Breast epithelium (tissue), 4 donors: ENCODE data around the gene DYNLRB1. TPM values are rescaled to one million over a fixed set of nuclear protein-coding genes. Genes with fewer than 3 reads are reported as not detected.

Experiments
- DNase-seq, 2 donors: peaks; one replicate each; pipeline ENCODE4 v3.0.0-alpha.2; 2019; ENCODE audit warnings: low spot score in 2 of 2
- H3K27ac ChIP-seq, 2 donors: fragments of 200-600 bp; sonication (generic) in 1 of 2; one replicate each; pipeline ENCODE4 v1.5.1; 2016 to 2019; ENCODE audit warnings: mild to moderate bottlenecking in 1 of 2
- H3K27me3 ChIP-seq, 2 donors: fragments of 200-600 bp; sonication (generic) in 1 of 2; one replicate each; pipeline versions ENCODE4 v1.5.1 to v1.6.0; 2017 to 2019; ENCODE audit warnings: control low read depth in 1 of 2, mild to moderate bottlenecking in 1 of 2
- H3K36me3 ChIP-seq: fragments of 200-600 bp; one replicate; pipeline ENCODE4 v1.5.1; 2019
- H3K4me1 ChIP-seq, 2 donors: fragments of 200-600 bp; sonication (generic); one replicate each; pipeline ENCODE4 v1.5.1; 2016 to 2019; ENCODE audit warnings: control low read depth in 1 of 2
- H3K4me3 ChIP-seq, 3 donors: fragments of 200-600 bp; sonication (generic); 1 replicate in 2 of 3; 2 replicates in 1 of 3; pipeline ENCODE4 v1.5.1; 2016 to 2019; ENCODE audit warnings: mild to moderate bottlenecking in 3 of 3, moderate library complexity in 2 of 3
- H3K9me3 ChIP-seq, 2 donors: fragments of 200-600 bp; sonication (generic) in 1 of 2; one replicate each; pipeline ENCODE4 v1.5.1; 2016 to 2019; ENCODE audit warnings: control low read depth in 1 of 2
- POLR2A ChIP-seq: fragments of 450-650 bp; IDR thresholded peaks from one replicate; pipeline ENCODE4 v1.6.1; 2016; ENCODE audit warnings: antibody characterized with exemption, mild to moderate bottlenecking, moderate library complexity
- POLR2AphosphoS5 ChIP-seq, 3 donors: sonication (generic); formaldehyde crosslinking; IDR thresholded peaks; one replicate each; pipeline ENCODE4 v1.6.1; 2017; ENCODE audit warnings: antibody characterized with exemption in 3 of 3
- intact Hi-C: fragments of 100-400 bp; cut with DNase I; formaldehyde crosslinking; loops from one replicate; pipeline ENCODE4 v1.15.1; 2023; ENCODE audit warnings: low total_unique reads
- total RNA-seq, 3 donors: library from RNA; depleted of rRNA; stranded (reverse); fragments of >200 nt; gene quantifications; one replicate each; pipeline ENCODE4 v1.1.0, GENCODE V29; 2016
- TF ChIP-seq, protein P1 (sequence below), 3 donors: fragments of 450-650 bp; IDR thresholded peaks; one replicate each; pipeline ENCODE4 v1.5.1; 2016 to 2017; ENCODE audit warnings: antibody characterized with exemption in 3 of 3, mild to moderate bottlenecking in 3 of 3, moderate library complexity in 3 of 3

Gene DYNLRB1
- total RNA-seq, 3 donors from 2014 or later = 77.7 to 100.0 (median 98.1) TPM

DNA sequence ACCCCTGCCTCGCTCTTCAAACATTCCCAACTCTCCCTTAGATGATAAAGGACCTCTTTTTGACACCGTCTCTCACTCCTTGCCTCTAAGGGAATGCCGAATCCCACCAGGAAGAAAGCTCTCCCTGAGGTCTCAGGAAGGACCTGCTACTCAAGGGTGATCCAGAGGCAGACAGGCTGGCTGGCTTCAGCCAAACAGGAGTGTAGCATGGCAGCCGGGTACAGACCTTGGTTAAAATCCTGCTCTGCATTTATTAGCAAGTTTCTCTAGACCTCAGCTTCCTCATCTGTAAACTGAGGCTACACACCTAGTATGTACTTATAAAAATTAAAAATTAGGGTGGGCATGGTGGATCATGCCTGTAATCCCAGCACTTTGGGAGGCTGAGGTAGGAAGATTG lies 59.5 kb downstream of the DYNLRB1 start:
- no peak overlapping the region for H3K27ac ChIP-seq
- no peaks in the 10 kb centered on the region for H3K9me3 ChIP-seq
- TF ChIP-seq POLR2AphosphoS5 (IDR thresholded peaks at IDR 0.05) = no peak
- TF ChIP-seq POLR2A = no peak
- TF ChIP-seq, protein P1, sequence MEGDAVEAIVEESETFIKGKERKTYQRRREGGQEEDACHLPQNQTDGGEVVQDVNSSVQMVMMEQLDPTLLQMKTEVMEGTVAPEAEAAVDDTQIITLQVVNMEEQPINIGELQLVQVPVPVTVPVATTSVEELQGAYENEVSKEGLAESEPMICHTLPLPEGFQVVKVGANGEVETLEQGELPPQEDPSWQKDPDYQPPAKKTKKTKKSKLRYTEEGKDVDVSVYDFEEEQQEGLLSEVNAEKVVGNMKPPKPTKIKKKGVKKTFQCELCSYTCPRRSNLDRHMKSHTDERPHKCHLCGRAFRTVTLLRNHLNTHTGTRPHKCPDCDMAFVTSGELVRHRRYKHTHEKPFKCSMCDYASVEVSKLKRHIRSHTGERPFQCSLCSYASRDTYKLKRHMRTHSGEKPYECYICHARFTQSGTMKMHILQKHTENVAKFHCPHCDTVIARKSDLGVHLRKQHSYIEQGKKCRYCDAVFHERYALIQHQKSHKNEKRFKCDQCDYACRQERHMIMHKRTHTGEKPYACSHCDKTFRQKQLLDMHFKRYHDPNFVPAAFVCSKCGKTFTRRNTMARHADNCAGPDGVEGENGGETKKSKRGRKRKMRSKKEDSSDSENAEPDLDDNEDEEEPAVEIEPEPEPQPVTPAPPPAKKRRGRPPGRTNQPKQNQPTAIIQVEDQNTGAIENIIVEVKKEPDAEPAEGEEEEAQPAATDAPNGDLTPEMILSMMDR (IDR thresholded peaks at IDR 0.05) = no peak
- H3K27me3 ChIP-seq = no peaks in the 10 kb centered on the region
- intact Hi-C loops = no loop called here
- no peaks in the 10 kb centered on the region for H3K36me3 ChIP-seq
- no peak overlapping the region for H3K4me3 ChIP-seq
- no peak for DNase-seq
- no peaks in the 10 kb centered on the region for H3K4me1 ChIP-seq

DNA sequence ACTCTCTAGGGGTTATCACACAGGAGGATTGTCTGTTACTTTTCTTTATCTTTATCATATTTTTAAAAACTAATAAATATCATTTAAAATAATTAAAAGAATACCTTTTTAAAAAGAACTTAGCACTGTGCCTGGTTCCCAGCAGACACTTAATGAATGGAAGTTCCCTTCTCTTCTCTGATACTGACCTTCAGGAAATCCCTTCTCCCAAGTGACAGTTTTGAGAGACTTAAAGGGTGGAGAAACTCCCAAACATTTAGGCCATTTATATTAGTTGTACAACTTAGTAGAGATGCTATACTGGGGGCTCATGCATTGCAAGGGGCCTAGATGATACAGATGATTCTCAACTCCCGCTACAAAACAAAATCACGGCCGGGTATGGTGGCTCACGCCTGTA lies 60.8 kb downstream of the DYNLRB1 start:
- H3K9me3 ChIP-seq = no peaks in the 10 kb centered on the region
- intact Hi-C loops = no loop called here
- no peak overlapping the region for H3K27ac ChIP-seq
- no peak overlapping the region for H3K4me3 ChIP-seq
- no peaks in the 10 kb centered on the region for H3K36me3 ChIP-seq
- no peak for DNase-seq
- H3K4me1 ChIP-seq = no peaks in the 10 kb centered on the region
- no peaks in the 10 kb centered on the region for H3K27me3 ChIP-seq
- TF ChIP-seq POLR2A (no peak), POLR2AphosphoS5 (IDR thresholded peaks at IDR 0.05) (no peak)
- TF ChIP-seq, protein P1 (IDR thresholded peaks at IDR 0.05) = no peak

DNA sequence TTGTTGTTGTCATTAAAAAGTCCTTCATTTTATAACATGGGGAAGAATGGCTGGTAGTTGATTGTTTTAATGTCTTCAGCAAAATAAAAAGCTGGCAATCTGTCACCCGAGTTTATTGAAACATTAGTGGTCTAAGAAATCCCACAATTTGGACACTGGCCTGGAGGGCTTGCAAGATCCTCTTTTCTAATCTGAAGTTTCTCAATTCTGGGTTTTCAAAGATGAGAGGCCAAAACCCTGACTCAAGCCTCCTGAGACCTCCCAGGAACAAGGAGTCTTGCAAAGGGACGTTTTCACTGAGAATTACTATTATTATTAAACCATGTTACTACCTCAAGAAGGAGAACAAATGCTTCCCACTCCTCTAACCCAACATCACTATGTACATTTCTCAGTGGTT lies 61.8 kb downstream of the DYNLRB1 start:
- intact Hi-C loops = no loop called here
- H3K4me1 ChIP-seq = no peaks in the 10 kb centered on the region
- TF ChIP-seq POLR2A (no peak), POLR2AphosphoS5 (IDR thresholded peaks at IDR 0.05) (no peak)
- TF ChIP-seq, protein P1 (IDR thresholded peaks at IDR 0.05) = no peak
- no peaks in the 10 kb centered on the region for H3K9me3 ChIP-seq
- no peak overlapping the region for H3K4me3 ChIP-seq
- H3K27ac ChIP-seq = no peak overlapping the region
- DNase-seq = no peak
- H3K36me3 ChIP-seq = no peaks in the 10 kb centered on the region
- no peaks in the 10 kb centered on the region for H3K27me3 ChIP-seq

DNA sequence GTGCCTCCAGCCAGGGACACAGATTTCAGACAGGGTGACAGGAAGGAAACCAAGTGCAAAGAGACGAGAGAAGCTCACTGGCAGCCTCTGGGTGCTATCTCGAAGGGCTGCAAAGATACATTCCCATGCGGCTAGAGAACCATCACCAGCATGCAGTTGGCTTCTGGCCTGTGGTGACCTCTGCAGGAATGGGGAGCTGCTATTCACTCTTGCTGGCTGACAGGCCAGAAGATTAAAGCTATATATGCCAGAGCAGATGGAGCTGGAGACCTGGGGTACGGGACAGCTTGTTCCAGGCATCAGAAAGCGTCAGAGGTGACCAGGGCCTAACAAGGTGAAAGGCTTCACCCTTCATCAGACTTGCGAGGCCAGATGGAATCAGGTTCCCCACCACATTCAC lies 62.3 kb downstream of the DYNLRB1 start:
- Histone ChIP-seq H3K4me1 (no peaks in the 10 kb centered on the region), H3K36me3 (no peaks in the 10 kb centered on the region), H3K9me3 (no peaks in the 10 kb centered on the region), H3K27me3 (no peaks in the 10 kb centered on the region), H3K4me3 (no peak overlapping the region), H3K27ac (no peak overlapping the region)
- no peak for DNase-seq
- TF ChIP-seq POLR2AphosphoS5 (IDR thresholded peaks at IDR 0.05) (no peak), POLR2A (no peak)
- TF ChIP-seq, protein P1 (IDR thresholded peaks at IDR 0.05) = no peak
- intact Hi-C loops = no loop called here

DNA sequence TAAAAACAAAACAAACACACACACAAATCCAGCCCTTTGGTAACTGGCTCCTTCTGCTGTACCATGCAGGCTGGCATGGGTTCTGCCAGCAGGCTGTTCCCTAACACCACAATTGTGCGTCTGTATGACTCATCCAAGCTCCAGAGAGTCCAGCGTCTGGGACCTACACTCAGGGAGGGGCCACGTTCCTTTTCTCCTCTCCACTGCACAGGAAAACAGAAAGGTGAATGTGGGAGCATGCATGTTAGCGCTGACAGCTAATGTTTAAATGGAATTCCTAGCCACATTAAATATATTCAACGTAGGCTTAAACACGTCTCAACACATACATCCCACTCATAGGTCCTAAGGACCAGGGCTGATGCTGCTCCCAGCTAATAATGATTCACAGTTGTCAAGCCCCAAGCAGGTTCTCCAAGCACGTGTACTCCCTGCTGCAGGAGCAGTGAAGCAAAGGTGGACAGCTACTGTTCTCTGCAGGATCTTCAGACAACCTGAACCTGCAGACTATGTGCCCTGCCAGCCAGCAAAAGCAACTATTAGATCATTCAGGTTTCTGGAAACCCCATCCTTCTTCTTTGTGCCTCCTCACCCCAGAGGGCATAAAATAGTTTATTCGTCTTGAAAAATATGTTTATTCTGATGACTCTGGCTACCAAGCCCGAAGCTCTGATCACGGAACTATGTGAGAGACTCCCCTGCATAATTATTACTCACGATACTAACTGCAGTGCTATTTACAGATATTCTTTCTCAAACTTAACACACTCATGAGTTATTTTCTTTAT lies 63.2 kb downstream of the DYNLRB1 start:
- no peaks in the 10 kb centered on the region for H3K36me3 ChIP-seq
- intact Hi-C loops = no loop called here
- H3K4me3 ChIP-seq = no peak overlapping the region
- no peaks in the 10 kb centered on the region for H3K9me3 ChIP-seq
- H3K4me1 ChIP-seq = no peaks in the 10 kb centered on the region
- no peak overlapping the region for H3K27ac ChIP-seq
- DNase-seq = no peak
- TF ChIP-seq, protein P1 (IDR thresholded peaks at IDR 0.05) = peak in 2 of 3 donors; percentile 27 to 29
- no peak for TF ChIP-seq POLR2A
- TF ChIP-seq POLR2AphosphoS5 (IDR thresholded peaks at IDR 0.05) = peak in 1 of 3 donors; percentile 39
- H3K27me3 ChIP-seq = no peaks in the 10 kb centered on the region
